Measurements from ENCODE around the gene ZNF18.

Gene ZNF18, protein sequence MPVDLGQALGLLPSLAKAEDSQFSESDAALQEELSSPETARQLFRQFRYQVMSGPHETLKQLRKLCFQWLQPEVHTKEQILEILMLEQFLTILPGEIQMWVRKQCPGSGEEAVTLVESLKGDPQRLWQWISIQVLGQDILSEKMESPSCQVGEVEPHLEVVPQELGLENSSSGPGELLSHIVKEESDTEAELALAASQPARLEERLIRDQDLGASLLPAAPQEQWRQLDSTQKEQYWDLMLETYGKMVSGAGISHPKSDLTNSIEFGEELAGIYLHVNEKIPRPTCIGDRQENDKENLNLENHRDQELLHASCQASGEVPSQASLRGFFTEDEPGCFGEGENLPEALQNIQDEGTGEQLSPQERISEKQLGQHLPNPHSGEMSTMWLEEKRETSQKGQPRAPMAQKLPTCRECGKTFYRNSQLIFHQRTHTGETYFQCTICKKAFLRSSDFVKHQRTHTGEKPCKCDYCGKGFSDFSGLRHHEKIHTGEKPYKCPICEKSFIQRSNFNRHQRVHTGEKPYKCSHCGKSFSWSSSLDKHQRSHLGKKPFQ

DNA sequence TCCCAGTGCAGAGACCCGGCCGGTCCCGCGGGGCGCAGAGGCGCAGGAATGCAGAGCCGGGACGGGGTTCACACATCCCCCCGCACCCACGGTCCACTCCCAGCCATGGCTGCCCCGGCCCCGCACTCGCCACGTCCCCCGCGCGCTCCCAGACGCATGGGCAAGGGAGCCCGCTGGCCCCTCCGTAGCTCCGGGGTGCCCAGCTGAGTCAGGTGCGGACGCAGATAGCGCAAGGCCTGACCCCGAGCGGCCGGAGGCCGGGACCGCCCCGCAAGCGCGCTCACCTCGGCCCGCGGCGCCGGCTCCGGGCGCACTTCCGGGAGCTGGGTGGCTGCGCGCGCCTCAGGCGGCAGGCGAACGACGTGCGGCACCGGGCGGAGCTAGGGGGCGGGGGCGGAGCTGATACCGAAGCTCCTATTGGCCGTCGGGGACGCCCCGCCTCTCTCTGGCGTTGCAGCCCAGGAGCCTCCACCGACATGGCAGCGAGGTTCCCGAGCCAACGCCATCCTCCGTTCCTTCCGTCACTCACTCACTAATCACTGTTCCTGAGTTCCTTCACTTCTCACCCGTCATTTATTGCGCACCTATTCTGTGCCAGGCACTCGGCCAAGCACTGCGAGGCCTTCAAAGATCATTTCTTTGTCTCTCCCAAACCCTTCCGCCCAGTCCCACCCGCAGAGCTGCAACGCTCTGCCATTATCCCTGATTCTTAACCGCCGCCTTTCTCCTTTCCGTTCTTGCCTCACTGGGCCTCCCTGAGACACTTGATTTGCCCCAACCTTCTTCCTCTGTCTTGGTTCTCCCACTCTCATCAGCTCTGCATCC lies at the start of gene ZNF18:
Gene ZNF18, minus strand, starts transcription at position 329 of the 825 bp plus-strand sequence. CDS start 4,646 bp downstream, outside the sequence.
- DNase-seq = peak; percentile 93

DNA sequence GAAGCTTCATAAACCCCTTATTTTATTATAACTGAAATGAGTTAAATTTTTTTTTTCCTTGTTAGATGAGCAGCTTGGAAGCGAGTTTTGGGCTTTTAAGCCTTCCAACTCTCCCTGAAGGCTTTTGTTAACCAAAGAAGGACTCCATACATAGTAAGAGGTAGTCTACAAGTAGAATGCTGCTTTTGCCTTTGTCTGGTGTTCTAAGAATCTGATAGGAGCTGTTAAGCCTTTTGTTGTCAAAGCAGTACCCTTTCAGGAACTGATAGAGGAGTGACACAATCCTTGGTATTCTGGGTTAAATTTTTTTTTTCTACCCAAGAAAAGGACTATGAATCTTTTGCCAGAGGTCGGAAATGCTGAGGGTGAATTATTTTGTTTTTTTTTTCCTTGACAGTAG lies 49.5 kb upstream of the ZNF18 start:
- DNase-seq = peak; percentile 42

DNA sequence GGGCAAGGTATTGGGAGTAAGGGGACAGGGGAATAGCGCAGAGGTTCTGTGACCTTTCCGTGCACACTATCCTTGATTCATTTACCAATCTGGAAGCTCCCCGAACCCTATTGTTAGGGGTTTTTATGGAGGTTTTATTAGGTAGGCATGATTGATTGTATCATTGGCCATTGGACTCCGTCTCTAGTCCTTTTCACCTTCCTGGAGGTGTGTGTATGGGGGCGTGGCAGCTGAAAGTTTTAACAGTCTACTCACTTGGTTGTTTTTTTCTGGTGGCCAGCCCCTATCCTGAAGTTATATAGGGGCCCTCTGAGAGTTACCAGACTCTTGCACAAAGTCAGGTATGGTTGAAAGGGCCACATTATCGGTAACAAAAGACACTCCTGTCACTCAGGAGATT lies 46.4 kb upstream of the ZNF18 start:
- no peak for DNase-seq

DNA sequence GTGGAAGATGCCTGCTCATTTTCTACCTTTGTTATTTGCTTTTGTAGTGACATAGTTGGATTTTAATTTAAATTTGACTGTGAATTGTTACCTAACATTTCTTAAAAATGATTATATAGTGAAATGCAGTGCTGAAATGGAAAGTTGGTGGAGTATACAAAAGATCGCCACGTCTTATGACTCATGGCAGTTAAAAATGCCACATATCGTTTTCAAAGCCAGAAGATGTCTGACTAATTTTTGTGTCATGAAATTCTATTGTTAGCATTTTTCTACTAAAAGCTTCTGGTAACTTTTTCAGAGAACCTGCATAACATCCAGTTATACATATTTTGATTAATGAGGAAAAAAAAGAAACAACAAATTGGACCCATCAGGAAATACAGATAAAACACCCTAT lies 44.0 kb upstream of the ZNF18 start:
- no peak for DNase-seq

DNA sequence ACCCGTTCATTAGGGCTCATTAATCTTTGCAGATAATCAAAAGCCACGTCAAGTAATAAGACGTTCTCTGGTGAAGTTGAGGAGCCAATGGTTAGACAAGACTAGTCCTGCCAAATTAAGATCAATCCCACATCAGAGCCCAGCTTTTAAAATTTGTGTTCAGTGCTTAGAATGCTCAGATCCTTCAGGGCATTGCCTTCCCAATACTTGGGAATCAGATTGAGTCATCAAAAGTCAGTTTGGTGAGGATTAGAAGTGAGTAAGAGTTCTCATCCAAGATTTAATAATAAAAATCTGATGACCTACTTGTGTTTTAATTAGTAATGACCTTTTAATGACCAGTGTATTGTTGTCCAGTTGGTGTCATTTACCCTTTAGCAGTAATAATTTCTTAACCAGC lies 43.2 kb upstream of the ZNF18 start:
- DNase-seq = no peak

DNA sequence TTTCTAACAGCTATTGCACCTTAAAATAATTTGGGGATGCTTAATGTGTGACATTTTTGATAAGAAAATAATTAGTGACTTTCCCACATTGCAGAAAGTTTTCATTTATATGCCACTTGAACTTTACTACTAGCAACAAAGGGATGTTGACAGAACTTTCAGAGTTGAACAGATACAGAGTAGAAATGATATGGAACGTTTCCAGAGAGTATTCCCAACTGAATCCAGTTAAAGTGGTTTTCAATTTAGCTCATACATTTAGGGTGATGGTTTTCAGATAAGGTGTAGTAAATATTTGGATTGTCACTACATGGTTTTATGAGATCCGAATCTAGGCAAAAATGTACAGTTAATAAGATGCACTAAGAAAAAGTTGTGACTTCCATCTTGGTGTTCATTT lies 40.7 kb upstream of the ZNF18 start:
- DNase-seq = no peak

DNA sequence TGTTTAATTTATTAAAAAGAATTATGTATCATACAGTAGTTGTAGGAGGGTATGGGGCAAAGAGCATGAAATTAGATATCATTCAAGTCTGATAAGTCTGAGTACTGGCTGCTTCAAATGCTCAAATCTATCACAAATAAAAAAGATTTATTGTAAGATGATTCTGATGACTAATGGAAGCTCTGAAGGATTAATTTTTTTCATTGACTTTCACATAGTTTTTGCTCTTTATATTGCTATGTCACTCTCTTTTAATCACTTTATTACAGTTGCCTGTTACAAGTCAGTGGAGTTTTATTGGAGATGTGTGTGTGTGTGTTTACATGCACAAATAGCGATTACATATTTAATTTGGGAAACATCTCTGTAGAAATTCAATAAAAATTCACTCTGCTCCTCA lies 38.4 kb upstream of the ZNF18 start:
- DNase-seq = no peak

DNA sequence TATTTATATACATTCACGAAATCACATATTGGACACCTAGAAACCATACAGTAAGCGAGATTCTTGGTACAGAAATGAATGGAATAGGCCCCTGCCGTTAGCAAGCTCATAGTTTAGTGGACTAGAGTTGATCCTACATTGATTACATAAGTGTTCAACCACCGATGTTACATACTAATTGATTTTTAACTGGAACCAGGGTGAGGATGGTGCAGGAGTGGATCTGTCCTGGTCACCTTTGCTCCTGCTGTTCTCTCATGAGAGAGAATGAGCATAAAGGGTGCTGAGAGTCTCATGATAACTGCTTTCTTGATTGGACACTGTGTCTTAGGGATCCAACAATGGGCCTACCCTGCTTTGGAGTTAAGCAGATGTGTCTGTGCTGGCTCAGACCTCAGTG lies 37.3 kb upstream of the ZNF18 start:
- DNase-seq = no peak

DNA sequence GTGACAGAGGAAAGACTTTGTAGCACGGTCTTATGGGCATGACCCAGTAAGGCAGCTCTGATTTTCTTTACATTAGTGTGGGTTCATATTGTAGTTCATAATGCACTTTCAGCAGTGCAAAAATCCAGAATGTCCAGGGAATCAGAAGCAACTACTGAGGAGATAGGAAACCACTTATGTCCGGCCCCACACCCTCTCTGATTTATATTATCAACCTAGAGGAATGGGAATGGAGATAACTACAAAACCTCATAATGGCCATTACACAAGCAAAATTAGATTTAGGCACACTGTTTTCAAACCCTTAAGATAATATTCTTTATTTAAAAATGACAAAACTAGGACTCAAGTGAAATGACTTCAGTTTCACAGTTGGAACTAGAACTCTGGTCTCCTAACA lies 31.3 kb upstream of the ZNF18 start:
- no peak for DNase-seq

DNA sequence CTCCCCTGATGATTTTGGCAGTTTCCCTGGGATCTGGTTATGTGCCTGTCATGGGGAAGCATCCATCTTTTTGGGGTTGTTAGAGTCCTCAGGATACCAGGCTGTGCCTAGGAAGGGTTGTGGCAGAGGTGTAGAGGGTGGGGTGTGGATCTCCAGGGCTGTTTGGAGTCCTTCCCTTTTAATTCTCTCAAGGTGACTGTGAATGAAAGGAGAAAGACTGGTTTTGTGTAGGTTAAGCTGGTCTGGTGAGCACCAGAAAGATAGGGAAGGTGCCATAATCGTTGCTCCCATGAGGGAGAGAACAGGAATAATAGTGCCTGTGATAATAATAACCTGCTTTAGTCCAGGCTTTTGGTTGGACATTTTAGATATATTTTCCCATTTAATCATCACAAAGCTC lies 30.4 kb upstream of the ZNF18 start:
- DNase-seq = no peak

DNA sequence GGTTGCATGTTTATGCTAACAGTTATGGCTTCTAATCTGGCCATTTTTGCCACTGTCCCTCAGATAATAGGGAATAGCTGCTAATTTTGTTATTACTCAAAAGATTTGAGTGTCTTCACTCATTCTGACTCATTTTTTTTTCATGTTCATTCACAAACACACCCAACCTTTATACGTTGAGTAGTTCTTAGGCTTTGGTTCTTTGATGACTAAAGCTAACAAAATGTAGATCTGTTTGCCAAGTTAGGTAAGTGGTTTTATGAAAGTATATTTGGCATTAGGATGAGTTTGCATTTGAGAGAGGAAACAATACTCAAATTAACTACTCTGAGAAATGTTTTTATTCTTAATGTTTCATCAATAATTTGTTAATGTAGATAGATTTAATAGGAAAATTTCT lies 27.1 kb upstream of the ZNF18 start:
- DNase-seq = no peak

DNA sequence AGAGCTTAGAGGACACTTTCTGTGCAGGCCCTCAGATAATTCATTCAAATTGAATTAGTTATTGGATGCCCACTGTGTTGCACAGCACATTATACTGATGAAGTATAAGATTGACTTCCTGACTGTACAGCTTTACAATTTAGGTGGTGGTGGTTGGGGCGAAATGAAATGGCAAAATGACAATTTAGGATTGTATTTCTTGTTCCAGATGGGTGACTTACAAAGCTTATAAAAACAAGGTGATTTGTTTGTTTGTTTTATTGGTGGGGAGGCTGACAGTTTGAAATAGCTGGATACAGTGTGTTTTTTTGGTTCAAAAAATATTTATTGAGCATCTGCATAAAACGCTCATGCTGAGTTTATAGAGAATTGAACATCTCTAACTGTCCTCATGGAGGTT lies 25.0 kb upstream of the ZNF18 start:
- no peak for DNase-seq

DNA sequence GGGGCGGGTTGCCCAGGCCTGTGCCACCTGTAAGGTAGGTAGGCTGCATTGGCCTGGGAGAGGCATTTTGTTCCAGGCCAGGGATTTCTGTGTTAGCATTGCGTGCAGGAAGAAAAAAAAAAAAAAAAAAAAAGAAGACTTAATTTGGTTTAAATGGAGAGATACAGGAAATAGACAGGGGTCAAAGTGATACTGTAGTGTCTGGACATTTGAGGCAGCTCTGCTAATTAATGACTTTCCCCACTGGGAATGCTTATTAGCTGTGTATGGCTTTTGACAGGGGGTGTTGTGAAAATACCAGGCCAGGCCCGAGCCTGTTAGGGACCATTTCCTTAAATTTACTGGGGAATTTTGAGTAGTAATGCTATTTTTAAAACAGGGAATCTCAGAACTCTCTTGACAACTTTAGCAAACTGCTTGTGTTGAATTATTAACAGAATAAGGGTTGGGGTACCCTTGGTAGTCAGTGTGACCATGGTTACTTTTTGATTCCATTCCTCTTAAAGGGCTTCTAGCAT lies 24.4 kb upstream of the ZNF18 start:
- no peak for DNase-seq

DNA sequence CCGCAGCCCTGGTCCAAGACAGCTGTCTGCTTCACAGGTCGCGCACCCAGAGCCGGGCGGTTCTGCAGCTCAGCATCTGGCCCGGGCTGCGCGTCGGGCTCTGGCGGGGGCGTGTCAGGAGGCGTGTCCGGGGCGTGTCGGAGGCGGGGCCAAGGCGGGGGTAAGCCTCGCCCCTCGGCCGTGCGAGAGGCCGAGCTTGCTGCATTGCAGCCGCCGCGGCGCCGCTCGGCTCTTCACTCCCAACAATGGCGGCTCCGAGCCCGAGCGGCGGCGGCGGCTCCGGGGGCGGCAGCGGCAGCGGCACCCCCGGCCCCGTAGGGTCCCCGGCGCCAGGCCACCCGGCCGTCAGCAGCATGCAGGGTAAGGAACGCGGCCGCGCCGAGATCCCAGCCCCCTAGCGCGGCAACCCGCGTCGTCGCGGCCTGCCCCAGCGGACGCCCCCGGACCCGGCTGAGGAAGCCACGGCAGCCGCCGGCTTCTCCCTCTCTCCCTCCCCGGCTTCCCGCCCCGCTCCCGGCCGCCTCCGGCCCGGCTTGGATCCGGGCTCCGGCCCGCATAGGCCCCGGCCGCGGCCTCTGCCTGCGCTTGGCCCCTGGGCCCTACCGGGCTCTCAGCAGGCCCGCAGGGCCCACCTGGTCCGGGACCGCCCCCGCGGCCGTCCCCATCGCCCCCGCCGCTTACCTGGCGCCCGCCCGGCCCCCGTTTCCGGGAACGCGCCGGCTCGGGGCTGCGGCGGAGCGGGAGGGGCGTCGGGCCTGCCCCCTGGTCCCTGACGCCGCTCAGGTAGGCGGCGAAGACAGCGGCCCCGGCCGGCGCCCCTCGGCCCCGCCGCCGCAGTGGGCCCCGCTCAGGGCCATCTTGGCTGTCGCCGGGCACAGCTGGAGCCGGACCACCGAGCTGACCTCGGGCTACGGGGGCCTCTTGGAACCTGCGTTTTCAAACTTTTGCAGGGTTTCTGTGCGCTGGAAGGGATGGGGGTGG lies 23.7 kb upstream of the ZNF18 start, which contains the start of gene MAP2K4:
Gene MAP2K4, plus strand, starts transcription at position 236 of the 981 bp plus-strand sequence. Its CDS starts 10 bp downstream, at position 246.
- DNase-seq = peak; percentile 81

DNA sequence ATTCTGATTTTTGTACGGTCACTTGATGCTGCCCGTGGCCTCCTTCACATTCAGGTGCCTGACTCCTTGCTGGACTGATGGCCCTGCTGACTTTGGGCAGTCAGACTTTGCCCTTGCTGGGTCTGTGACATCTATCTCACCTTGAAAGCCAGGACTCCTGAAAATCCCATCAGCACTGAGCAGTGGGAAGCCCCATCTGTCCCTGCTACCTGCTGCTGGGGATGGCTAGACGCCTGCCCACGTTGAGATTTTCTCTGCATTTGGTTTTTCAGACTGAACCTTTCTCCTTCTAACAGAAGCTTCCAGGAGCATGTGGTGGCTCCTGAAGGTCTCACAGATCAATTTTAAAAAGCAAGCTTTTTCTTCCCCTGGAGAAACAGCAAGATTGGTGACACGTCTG lies 10.2 kb upstream of the ZNF18 start:
- DNase-seq = no peak

DNA sequence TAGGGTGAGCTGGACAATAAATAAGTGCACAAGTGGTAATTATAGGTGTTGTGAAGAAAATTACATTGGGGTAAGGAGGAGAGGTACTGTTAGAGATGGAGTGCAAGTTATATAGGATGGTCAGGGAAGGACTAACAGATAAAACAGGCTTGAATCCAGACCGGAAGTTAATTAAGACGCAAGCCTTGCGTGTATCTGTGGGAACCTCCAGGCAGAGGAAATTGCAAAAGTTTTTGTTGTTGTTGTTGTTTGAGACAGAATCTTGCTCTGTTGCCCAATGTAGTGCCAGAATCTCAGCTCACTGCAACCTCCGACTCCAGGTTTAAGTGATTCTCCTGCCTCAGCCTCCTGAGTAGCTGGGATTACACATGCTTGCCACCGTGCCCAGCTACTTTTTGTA lies 2.4 kb upstream of the ZNF18 start:
- no peak for DNase-seq

DNA sequence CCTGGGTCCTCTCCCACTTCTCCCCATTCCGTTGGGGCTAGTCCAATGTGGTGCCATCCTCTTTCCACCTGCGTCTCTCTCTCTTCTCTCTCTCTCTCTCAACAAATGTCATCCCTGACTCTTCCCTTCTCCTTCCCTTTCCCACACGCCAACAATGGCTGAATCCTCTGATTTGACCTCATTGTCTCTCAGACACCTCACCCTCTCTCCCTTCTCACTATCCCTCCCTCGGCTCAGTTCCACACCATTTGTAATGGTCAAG lies 628 bp upstream of the ZNF18 start:
- no peak for DNase-seq

DNA sequence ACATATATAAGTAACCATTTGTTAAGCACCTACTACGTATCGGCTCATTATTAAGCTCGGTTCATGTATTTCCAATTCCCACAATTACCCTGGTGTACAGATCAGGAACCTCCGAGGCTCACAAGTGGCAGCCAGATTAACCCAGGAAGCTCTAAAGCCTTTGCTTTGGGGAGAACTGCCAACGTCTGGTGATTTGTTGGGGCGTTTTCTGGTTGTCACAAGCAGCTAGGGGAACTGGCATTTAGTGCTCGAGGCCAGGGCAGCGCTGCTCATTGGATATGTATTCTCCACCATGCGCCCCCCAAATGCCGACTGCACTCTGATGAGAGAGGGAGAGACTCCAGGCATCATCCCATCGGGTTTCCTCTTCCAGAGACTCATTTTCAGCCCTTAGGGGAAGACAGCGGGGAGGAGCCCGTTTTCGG lies 541 bp downstream of the ZNF18 start:
- peak; percentile 89 for DNase-seq

DNA sequence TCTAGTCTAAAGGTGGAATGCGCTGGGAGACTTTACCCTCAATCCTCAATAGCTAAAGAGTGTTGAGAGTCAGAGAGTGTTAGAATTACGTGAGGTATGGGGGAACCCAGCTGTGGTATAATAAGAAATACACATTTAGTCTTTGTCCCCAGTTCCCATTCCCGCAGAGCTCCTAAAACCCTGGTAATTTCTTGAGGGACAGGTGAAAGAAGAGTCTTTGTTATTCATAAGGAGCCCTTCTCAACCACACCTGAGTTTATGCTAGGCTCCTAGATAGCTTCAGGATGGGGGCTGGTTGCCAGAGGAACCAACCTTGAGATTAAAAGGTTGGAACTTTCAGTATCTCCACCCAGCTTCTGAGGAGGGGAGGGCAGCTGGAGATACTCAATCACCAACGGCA lies 5.8 kb downstream of the ZNF18 start:
- no peak for DNase-seq

DNA sequence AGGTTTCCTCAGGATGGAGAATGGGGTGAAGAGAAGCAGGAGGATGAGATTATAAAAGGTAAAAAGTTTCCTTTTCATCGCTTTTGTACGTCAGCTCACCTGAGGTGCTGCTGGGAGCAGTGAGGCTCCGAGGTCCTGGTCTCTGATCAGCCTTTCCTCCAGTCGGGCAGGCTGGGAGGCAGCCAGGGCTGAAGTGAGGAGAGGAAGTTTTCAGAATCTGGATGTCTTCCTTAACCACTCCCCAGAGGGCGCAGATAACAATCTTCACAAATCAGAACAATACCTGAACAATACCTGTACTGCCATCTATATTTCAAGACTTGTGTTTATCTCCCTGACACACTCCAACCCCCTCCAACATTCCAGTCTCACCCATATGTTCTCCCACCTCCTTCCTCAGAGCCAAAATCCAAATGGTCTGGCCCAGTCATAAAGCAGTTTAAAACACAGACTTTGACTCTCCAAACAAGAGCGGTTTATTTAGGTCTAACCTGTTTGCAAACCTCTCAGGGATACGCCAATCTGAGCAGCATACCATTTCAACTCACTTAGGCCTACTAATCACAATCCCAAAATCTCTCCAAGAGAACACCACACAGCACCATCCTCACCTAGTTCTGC lies 6.8 kb downstream of the ZNF18 start:
- DNase-seq = no peak

DNA sequence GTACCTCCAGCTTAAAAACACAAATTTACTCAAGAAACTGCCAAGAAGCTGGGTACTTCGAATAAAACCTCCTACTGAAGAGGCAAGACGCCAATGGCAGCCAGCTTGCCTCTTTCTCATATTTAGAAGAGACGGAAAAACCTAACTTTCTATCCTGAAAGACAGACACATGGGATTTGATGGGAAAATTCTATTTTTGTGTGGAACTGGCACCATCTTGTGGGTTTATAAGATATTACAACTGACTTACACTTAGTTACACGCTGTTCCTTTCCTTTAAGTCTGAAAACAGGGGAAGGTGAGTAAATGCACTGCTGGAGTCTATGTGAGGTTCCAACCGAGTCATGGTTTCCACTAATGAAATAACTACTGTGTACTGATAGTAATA lies 10.3 kb downstream of the ZNF18 start:
- peak; percentile 43 for DNase-seq
